ENCODE data around the gene CAPN9. TPM values are rescaled to one million over a fixed set of nuclear protein-coding genes. Genes with fewer than 3 reads are reported as not detected.
A peak's percentile ranks its signal among the peaks of the same experiment; 100 is the strongest.
"Not testable (repeated sequence)": the region's sequence is repeated elsewhere in the genome, so short reads cannot be mapped to it uniquely, and the experiment has no call there.

The CAPN9 gene
- total and polyA plus RNA-seq, 7 donors = 0.55 to 83.2 (median 30.6) TPM; not detected in 3

DNA sequence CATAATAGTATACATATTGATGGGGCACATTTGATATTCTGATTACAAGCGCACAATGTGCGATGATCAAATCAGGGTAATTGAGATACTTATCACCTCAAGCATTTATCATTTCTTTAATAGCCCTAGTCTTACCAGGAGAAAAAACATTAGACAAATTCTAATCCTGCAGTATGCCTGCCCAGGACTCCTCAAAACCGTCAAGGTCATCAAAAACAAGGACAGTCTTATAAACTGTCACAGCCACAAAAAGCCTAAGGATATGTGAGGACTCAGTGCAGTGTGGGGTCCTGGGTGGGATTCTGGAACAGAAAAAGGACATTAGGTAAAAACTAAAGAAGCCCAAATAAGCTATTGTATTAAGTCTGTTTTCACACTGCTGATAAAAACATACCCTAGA, 19.1 kb downstream of the CAPN9 start:
- intact Hi-C loops (cut with DNase I) = no loop called here
- Histone ChIP-seq H3K9me3 (no peaks in the 10 kb centered on the region), H3K27me3 (no peaks in the 10 kb centered on the region), H3K4me1 (no peaks in the 10 kb centered on the region), H3K27ac (no peak overlapping the region), H3K36me3 (no peaks in the 10 kb centered on the region), H3K4me3 (no peak overlapping the region)
- no peak for DNase-seq
- 94 to 96% methylated on average over 3 of the region's 3 CpGs for WGBS, 2 donors
- TF ChIP-seq, protein P1, sequence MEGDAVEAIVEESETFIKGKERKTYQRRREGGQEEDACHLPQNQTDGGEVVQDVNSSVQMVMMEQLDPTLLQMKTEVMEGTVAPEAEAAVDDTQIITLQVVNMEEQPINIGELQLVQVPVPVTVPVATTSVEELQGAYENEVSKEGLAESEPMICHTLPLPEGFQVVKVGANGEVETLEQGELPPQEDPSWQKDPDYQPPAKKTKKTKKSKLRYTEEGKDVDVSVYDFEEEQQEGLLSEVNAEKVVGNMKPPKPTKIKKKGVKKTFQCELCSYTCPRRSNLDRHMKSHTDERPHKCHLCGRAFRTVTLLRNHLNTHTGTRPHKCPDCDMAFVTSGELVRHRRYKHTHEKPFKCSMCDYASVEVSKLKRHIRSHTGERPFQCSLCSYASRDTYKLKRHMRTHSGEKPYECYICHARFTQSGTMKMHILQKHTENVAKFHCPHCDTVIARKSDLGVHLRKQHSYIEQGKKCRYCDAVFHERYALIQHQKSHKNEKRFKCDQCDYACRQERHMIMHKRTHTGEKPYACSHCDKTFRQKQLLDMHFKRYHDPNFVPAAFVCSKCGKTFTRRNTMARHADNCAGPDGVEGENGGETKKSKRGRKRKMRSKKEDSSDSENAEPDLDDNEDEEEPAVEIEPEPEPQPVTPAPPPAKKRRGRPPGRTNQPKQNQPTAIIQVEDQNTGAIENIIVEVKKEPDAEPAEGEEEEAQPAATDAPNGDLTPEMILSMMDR (IDR thresholded peaks at IDR 0.05) = no peak
- TF ChIP-seq EP300 (IDR thresholded peaks at IDR 0.05) (no peak), POLR2A (IDR thresholded peaks at IDR 0.05) (no peak), POLR2AphosphoS5 (IDR thresholded peaks at IDR 0.05) (no peak)

DNA sequence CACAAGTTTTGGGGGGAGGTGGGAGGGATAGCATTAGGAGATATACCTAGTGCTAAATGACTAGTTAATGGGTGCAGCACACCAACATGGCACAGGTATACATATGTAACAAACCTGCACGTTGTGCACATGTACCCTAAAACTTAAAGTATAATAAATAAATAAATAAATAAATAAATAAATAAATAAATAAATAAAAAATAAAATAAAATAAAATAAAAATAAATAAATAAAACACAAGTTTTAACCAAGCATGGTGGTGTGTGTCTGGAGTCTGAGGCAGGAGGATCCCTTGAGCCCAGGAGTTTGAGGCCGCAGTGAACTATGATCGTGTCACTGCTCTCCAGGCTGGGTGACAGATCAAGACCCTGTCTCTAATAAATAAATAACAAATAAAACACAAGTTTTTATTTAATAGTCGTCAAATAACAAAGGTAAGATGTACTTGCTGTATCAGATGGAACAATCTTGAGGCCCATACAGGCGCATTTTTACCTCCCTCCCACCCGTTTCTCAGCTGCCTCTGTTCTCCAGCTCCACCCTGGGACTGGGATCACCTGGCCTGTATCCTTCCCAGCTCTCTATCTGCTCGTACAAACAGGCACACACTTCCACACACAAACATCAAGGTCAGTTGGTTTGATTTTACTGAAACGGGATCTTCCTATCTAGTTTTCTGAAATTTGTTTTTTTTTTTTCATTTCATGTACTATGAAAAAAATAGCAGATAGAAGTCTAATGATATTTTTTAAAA, 20.8 kb downstream of the CAPN9 start:
- intact Hi-C loops (cut with DNase I); H3K27ac ChIP-seq: not testable (repeated sequence)
- WGBS, 2 donors = 76 to 85% methylated on average over 8 of the region's 8 CpGs

DNA sequence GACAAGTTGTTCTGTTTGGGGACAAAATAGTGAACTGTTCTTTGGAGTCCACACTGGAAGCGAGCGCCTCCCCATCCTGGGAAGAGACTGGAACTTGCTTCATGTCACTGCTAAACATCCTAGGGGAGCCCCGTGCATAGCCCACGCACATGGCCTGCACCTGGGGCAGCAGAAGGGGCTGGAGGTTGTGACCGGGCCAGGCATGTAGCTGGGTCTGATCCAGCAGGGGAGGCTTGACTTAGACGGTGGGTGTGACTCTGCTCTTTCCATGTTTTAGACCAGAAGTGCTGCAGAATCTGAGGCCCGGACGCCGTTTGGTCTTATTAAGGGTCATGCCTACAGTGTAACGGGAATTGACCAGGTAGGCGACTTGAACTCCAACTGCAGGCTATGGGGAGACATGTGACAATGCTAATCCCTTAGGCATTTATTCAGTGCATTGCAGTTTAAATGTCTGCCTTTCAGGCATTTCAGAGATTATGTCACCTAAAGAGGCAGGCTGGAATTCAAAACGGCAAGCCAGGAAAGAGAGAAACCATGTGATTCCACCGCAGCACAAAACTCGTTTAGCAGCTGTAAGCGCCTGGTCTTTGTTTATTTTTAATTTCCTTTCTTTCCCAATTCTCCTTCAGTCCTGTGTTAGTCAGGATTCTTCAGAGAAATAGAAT, 21.8 kb downstream of the CAPN9 start:
- no peaks in the 10 kb centered on the region for H3K4me1 ChIP-seq
- 78 to 83% methylated on average over 15 of the region's 15 CpGs for WGBS, 2 donors
- intact Hi-C loops (cut with DNase I) = no loop called here
- H3K27ac ChIP-seq = peak overlapping the region in 2 of 4 donors; percentile 23 to 29
- no peaks in the 10 kb centered on the region for H3K36me3 ChIP-seq
- no peaks in the 10 kb centered on the region for H3K9me3 ChIP-seq
- no peak for DNase-seq
- H3K27me3 ChIP-seq = no peaks in the 10 kb centered on the region
- TF ChIP-seq POLR2AphosphoS5 (IDR thresholded peaks at IDR 0.05) (peak in 1 of 4 donors; percentile 19), EP300 (IDR thresholded peaks at IDR 0.05) (no peak)
- no peak overlapping the region for H3K4me3 ChIP-seq

More for the DNA sequence above, 20.8 kb downstream of the CAPN9 start:
- not testable (repeated sequence) for H3K9me3 ChIP-seq, H3K4me1 ChIP-seq, H3K36me3 ChIP-seq, H3K27me3 ChIP-seq, H3K4me3 ChIP-seq, DNase-seq

DNA sequence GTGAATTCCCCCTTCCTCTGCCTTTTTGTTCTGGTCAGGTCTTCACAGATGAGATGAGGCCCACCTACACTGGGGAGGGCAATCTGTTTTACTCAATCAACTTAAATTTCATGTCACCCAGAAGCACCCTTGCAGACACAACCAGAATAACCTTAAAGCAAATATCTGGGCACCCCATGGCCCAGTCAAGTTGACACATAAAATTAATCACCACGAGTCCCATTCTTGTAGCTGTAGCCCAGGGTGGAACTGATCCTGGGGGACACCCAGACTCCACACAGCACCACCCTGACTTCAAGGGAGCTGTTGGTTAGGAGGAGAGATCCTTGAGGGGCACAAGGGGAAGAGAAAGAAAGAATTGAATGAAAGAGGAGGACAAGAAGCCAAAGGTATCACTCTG, 23.1 kb downstream of the CAPN9 start:
- TF ChIP-seq, protein P1 (IDR thresholded peaks at IDR 0.05) = no peak
- TF ChIP-seq POLR2AphosphoS5 (IDR thresholded peaks at IDR 0.05) = no peak
- TF ChIP-seq EP300 (IDR thresholded peaks at IDR 0.05) = no peak
- Histone ChIP-seq H3K27me3 (no peaks in the 10 kb centered on the region), H3K4me3 (no peak overlapping the region), H3K9me3 (no peaks in the 10 kb centered on the region), H3K4me1 (no peaks in the 10 kb centered on the region), H3K27ac (no peak overlapping the region), H3K36me3 (no peaks in the 10 kb centered on the region)
- 90 to 95% methylated on average over 1 of the region's 1 CpG for WGBS, 2 donors
- intact Hi-C loops (cut with DNase I) = loop anchor here (5.0 kb wide), 1 partner anchor 128 kb away; the partner anchor contains the start of gene COG2
- DNase-seq = no peak

DNA sequence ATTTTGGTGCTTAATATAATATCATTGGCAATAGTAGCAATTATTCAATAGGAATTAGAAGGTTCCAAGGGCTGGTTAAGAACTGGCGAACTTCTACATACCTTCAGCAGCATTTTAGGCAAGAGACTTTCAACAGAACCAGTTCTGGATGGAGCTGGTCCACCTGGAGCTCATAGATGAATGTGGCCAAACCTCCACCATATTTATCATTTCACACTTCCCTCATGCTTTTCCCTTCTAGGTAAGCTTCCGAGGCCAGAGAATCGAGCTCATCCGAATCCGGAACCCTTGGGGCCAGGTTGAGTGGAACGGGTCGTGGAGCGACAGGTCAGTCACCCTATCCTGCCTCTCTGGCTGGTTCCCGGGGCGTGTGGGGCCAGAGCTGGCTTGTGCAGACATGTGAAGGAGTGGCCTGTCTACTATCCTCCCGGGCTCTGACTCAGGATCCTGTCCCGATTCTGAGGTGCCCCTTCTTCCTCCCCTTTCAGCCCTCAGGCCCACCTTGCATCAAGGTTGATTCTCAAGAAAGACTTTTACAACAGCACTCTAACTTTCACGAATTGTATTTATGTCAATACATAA, 24.7 kb downstream of the CAPN9 start:
- no peak overlapping the region for H3K4me3 ChIP-seq
- WGBS, 2 donors = 89 to 91% methylated on average over 13 of the region's 13 CpGs
- H3K27me3 ChIP-seq = no peaks in the 10 kb centered on the region
- DNase-seq = no peak
- TF ChIP-seq, protein P1 (IDR thresholded peaks at IDR 0.05) = no peak
- TF ChIP-seq EP300 (IDR thresholded peaks at IDR 0.05) = no peak
- TF ChIP-seq POLR2A (IDR thresholded peaks at IDR 0.05) = no peak
- TF ChIP-seq POLR2AphosphoS5 (IDR thresholded peaks at IDR 0.05) = no peak
- H3K9me3 ChIP-seq = no peaks in the 10 kb centered on the region
- no peaks in the 10 kb centered on the region for H3K4me1 ChIP-seq
- intact Hi-C loops (cut with DNase I) = loop anchor here (5.0 kb wide), 1 partner anchor 130 kb away; the partner anchor contains the start of gene COG2
- H3K27ac ChIP-seq = no peak overlapping the region
- no peaks in the 10 kb centered on the region for H3K36me3 ChIP-seq
